22Rv1 (cell line): ENCODE data around the gene EPAS1.

ENCODE experiments used
- CTCF ChIP-seq: fragments of 450-650 bp; IDR thresholded peaks from 2 replicates; pipeline ENCODE4 v1.5.1; 2017; ENCODE audit warnings: mild to moderate bottlenecking
- ZFX ChIP-seq: fragments of 450-650 bp; IDR thresholded peaks from 2 replicates; pipeline ENCODE4 v1.6.1; 2017; ENCODE audit warnings: antibody characterized with exemption, borderline replicate concordance

DNA sequence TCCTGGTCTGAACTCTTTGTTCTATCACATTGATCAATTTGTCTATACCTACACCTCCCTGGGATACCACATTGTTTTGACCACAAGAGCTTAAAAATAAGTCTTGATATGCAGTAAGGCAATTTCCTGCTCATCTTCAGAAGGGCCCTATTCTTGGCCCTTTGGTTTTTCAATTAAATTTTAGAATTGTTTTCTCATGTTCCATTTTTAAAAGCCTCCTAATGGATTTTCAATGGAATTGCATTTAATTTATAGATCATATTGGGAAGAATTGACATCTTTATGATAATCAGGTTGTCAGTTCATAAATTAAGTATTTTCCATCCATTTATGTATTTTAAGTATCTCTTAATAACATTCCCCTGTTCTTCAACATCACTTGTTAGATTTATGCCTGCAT is 47.6 kb upstream of the EPAS1 start:
- TF ChIP-seq CTCF, result no peak
- no peak for TF ChIP-seq ZFX
